HG02678 (cell line): ENCODE measurements around the gene ELAVL4.
"Not testable (repeated sequence)": the region's sequence is repeated elsewhere in the genome, so short reads cannot be mapped to it uniquely, and the experiment has no call there.

Experiments used
- ATAC-seq: cut with Tn5 transposase; IDR thresholded peaks from one replicate; pipeline ENCODE4 v1.9.1; 2021; ENCODE audit warnings: mild to moderate bottlenecking, moderate library complexity; ENCODE audit not compliant: unreplicated experiment

Gene ELAVL4

GRCh38 chr1:50123071-50123470 lies 14.4 kb downstream of the ELAVL4 start:
- no peak for ATAC-seq

- no peak for ATAC-seq
These were observed 18.4 kb downstream of the ELAVL4 start for GRCh38 chr1:50126927-50127715.

- ATAC-seq = no peak
These were observed 20.5 kb downstream of the ELAVL4 start for GRCh38 chr1:50129201-50129600.

- no peak for ATAC-seq
These were observed 23.7 kb downstream of the ELAVL4 start for GRCh38 chr1:50132347-50132894.

- ATAC-seq = no peak
These were observed 27.0 kb downstream of the ELAVL4 start for GRCh38 chr1:50135716-50136115.

- no peak for ATAC-seq
These were observed 30.8 kb downstream of the ELAVL4 start for GRCh38 chr1:50139339-50140181.

GRCh38 chr1:50140182-50140447 lies 31.4 kb downstream of the ELAVL4 start:
- no peak for ATAC-seq

GRCh38 chr1:50147191-50147850 lies 38.6 kb downstream of the ELAVL4 start:
- no peak for ATAC-seq

GRCh38 chr1:50148142-50148923 lies 39.6 kb downstream of the ELAVL4 start:
- no peak for ATAC-seq

- ATAC-seq = no peak
These were observed 43.5 kb downstream of the ELAVL4 start for GRCh38 chr1:50152236-50152635.

GRCh38 chr1:50155541-50155940 lies 46.8 kb downstream of the ELAVL4 start:
- no peak for ATAC-seq

GRCh38 chr1:50156241-50157010 lies 47.7 kb downstream of the ELAVL4 start:
- no peak for ATAC-seq

GRCh38 chr1:50157306-50157941 lies 48.7 kb downstream of the ELAVL4 start:
- ATAC-seq = no peak

GRCh38 chr1:50158421-50158820 lies 49.7 kb downstream of the ELAVL4 start:
- ATAC-seq = no peak

GRCh38 chr1:50163680-50164079 lies 55.0 kb downstream of the ELAVL4 start:
- ATAC-seq = no peak

- ATAC-seq = not testable (repeated sequence)
These were observed 57.6 kb downstream of the ELAVL4 start for GRCh38 chr1:50166351-50166750.

GRCh38 chr1:50172299-50172698 lies 63.6 kb downstream of the ELAVL4 start:
- ATAC-seq = no peak

GRCh38 chr1:50174101-50174500 lies 65.4 kb downstream of the ELAVL4 start:
- ATAC-seq = no peak
